Ishikawa (cell line): ENCODE data around the gene GALK2.

Source experiments
- CEBPB ChIP-seq: IDR thresholded peaks from 2 replicates; pipeline ENCODE4 v1.6.1; 2012
- CREB1 ChIP-seq: IDR thresholded peaks from 2 replicates; pipeline ENCODE4 v1.6.1; 2012; ENCODE audit warnings: low read depth
- EP300 ChIP-seq: IDR thresholded peaks from 2 replicates; pipeline ENCODE4 v1.6.1; 2012; ENCODE audit warnings: borderline replicate concordance
- FOXM1 ChIP-seq: IDR thresholded peaks from 2 replicates; pipeline ENCODE4 v1.6.1; 2012; ENCODE audit warnings: low read depth, borderline replicate concordance
- RAD21 ChIP-seq: IDR thresholded peaks from 2 replicates; pipeline ENCODE4 v1.6.1; 2012; ENCODE audit warnings: low read depth
- TAF1 ChIP-seq: IDR thresholded peaks from 2 replicates; pipeline ENCODE4 v1.6.1; 2012; ENCODE audit warnings: low read depth, mild to moderate bottlenecking
- YY1 ChIP-seq: IDR thresholded peaks from 2 replicates; pipeline ENCODE4 v1.6.1; 2012; ENCODE audit warnings: low read depth
- ZBTB7A ChIP-seq: IDR thresholded peaks from 2 replicates; pipeline ENCODE4 v1.6.1; 2012; ENCODE audit warnings: low read depth
- TF ChIP-seq, protein P1 (sequence below): IDR thresholded peaks from 2 replicates; pipeline ENCODE4 v1.6.1; 2012; ENCODE audit warnings: low read depth, mild to moderate bottlenecking
- TF ChIP-seq, protein P2 (sequence below): IDR thresholded peaks from 2 replicates; pipeline ENCODE4 v1.6.1; 2012

DNA sequence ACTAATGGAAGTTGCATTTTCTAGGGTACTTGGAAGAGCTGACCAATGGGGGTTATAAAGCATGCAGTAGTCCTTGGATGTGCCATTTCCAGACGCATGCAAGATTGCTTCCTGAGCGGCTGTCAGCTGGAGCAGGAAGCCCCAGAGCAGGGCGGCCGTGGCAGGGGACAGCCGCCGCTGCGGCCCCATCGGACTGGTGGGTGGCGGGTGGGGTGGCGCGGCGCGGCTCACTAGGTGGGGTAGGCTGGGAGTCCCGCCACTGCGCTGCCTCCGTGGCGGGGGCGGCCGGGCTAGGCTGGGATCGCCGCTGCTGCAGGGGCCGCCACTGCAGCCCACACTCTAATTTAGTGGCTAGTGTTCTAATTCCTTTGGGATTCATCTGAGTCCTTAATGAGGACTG, 196.4 kb downstream of the GALK2 start:
- no peak for TF ChIP-seq TAF1
- no peak for TF ChIP-seq RAD21
- no peak for TF ChIP-seq EP300
- TF ChIP-seq, protein P1, sequence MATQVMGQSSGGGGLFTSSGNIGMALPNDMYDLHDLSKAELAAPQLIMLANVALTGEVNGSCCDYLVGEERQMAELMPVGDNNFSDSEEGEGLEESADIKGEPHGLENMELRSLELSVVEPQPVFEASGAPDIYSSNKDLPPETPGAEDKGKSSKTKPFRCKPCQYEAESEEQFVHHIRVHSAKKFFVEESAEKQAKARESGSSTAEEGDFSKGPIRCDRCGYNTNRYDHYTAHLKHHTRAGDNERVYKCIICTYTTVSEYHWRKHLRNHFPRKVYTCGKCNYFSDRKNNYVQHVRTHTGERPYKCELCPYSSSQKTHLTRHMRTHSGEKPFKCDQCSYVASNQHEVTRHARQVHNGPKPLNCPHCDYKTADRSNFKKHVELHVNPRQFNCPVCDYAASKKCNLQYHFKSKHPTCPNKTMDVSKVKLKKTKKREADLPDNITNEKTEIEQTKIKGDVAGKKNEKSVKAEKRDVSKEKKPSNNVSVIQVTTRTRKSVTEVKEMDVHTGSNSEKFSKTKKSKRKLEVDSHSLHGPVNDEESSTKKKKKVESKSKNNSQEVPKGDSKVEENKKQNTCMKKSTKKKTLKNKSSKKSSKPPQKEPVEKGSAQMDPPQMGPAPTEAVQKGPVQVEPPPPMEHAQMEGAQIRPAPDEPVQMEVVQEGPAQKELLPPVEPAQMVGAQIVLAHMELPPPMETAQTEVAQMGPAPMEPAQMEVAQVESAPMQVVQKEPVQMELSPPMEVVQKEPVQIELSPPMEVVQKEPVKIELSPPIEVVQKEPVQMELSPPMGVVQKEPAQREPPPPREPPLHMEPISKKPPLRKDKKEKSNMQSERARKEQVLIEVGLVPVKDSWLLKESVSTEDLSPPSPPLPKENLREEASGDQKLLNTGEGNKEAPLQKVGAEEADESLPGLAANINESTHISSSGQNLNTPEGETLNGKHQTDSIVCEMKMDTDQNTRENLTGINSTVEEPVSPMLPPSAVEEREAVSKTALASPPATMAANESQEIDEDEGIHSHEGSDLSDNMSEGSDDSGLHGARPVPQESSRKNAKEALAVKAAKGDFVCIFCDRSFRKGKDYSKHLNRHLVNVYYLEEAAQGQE, result no peak
- TF ChIP-seq ZBTB7A, result no peak
- TF ChIP-seq CEBPB, result no peak
- no peak for TF ChIP-seq CREB1
- TF ChIP-seq, protein P2, sequence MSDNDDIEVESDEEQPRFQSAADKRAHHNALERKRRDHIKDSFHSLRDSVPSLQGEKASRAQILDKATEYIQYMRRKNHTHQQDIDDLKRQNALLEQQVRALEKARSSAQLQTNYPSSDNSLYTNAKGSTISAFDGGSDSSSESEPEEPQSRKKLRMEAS, result no peak
- TF ChIP-seq FOXM1, result no peak
- no peak for TF ChIP-seq YY1
